Measurements from ENCODE around the gene PRR22.

DNA sequence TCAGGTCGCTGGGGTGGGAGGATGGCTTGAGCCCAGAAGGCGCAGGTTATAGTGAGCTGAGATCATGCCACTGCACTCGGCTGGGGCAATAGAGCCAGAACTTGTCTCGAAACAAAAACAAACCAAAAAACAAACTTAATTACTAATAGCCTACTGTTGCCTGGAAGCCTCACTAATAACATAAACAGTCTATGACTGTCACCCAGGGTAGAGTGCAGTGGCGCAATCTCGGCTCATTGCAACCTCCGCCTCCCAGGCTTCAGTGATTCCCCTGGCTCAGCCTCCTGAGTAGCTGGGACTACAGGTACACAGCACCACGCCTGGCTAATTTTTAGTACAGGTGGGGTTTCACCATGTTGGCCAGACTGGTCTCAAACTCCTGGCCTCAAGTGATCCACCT lies 46.1 kb downstream of the PRR22 start:
- TF ChIP-seq, protein P1, sequence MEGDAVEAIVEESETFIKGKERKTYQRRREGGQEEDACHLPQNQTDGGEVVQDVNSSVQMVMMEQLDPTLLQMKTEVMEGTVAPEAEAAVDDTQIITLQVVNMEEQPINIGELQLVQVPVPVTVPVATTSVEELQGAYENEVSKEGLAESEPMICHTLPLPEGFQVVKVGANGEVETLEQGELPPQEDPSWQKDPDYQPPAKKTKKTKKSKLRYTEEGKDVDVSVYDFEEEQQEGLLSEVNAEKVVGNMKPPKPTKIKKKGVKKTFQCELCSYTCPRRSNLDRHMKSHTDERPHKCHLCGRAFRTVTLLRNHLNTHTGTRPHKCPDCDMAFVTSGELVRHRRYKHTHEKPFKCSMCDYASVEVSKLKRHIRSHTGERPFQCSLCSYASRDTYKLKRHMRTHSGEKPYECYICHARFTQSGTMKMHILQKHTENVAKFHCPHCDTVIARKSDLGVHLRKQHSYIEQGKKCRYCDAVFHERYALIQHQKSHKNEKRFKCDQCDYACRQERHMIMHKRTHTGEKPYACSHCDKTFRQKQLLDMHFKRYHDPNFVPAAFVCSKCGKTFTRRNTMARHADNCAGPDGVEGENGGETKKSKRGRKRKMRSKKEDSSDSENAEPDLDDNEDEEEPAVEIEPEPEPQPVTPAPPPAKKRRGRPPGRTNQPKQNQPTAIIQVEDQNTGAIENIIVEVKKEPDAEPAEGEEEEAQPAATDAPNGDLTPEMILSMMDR (IDR thresholded peaks at IDR 0.05; ENCODE audit: low read depth, low read length) = no peak
- no peak for TF ChIP-seq EZH2phosphoT487 (IDR thresholded peaks at IDR 0.05; ENCODE audit: low read depth)

Measured in OCI-LY3 (cell line).